Ureter (tissue), 1 donor: ENCODE measurements around the gene TMEM14B. TPM values are rescaled to one million over a fixed set of nuclear protein-coding genes. Genes with fewer than 3 reads are reported as not detected.
"Not testable (repeated sequence)": the region's sequence is repeated elsewhere in the genome, so short reads cannot be mapped to it uniquely, and the experiment has no call there.

Source experiments
- DNase-seq: peaks from one replicate; pipeline ENCODE4 v3.0.0-alpha.2; 2020; ENCODE audit warnings: low spot score
- total RNA-seq: library from RNA; stranded (reverse); gene quantifications from one replicate; pipeline ENCODE4 v1.2.4, GENCODE V29; 2023
- donor health status: DM: yes; HTN: yes; CAD: no.

The TMEM14B gene
- total RNA-seq, 1 donor from 2014 or later = 83.3 TPM

DNA sequence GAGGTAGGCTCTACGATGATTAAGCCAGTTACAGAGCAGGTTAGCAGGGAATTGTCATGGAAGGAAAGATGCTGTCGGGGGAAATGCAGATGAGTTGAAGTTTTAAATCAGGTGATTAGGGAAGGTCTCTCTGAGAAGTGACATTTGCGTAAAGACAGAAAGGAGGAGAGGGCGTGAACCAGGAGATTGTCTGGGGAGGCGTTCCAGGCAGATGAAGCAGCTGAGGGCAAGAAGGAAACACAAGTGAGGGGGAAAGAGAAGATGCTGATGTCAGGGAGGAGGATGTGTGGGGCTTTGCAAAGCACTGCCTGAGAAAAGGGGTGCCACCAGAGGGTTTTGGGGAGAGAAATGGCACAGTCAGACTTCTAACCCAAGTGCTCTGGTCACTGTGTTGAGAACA lies 2.5 kb upstream of the TMEM14B start:
- DNase-seq = no peak

DNA sequence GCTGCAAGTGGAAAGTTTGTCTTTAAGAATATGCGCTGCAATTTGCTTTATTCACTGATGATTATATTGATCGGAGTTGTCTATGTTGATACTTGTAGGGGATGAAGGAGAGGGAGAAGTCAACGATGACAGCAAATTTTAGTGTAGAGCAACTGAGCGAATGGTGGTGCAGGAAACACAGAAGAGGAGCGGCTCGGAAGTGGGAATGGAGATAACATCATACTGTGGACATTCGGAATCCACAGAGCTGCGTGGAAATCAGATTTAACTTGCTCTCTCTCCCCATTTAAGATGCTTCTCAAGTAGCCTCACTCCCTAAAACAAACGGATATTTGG lies 722 bp upstream of the TMEM14B start:
- no peak for DNase-seq

DNA sequence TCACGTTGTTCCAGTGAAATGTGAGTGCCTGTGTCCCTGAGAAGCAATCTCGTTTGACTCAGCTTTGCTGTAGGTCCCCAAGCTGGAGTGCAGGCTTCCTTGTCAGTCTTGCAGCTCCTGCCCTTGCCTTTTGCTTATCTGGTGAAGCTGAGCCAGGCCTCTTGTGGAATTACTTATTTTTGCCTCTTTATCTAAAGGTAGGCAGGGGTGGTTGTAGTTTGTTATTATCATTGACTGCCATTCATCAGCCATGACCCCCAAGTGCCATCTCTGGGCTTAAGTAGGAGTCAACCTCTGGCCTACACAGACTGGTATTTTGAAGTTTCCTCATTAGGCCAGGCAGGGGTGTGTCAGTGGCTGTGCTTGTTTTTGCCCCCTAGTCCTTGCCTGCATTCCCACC lies 2.1 kb downstream of the TMEM14B start:
- no peak for DNase-seq

DNA sequence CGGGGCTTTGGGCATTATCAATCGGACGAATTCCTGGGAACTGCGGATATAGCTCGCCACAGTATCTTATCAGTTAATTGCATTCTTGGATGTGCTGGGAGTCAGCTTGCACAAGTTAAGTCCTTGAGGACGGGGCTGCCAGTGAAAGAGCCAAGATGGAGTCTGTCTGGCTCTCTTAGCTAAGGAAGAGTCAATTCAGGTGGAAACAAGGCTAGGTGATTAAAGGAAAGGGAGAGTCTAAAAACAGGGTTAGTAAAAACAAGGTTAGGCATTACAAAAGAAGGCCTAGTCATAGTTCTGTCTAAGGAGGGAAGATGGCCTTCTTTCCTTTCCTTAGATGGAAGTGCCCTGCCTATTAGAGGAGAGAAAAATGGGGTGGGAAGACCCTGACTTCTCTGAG lies 3.0 kb downstream of the TMEM14B start:
- not testable (repeated sequence) for DNase-seq

DNA sequence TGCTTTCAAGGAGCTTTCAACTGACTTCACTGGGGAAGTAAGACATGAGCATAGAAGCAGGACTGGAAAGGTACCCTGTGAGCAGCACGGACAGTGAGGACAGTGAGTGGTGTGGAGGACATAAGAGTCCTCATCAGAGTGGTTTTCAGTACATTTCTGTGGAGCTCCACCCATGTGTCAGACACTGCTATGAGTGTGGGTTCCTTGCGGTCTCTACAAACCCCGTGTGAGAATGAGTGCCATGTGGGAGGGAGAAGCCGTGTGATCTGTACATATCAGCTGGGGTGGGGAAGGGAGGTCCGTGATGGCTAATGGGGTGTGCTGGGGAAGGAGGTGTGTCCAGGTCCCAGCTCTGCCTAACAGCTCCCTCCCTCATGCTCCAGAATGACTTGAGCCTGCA lies 4.2 kb downstream of the TMEM14B start:
- DNase-seq = not testable (repeated sequence)

DNA sequence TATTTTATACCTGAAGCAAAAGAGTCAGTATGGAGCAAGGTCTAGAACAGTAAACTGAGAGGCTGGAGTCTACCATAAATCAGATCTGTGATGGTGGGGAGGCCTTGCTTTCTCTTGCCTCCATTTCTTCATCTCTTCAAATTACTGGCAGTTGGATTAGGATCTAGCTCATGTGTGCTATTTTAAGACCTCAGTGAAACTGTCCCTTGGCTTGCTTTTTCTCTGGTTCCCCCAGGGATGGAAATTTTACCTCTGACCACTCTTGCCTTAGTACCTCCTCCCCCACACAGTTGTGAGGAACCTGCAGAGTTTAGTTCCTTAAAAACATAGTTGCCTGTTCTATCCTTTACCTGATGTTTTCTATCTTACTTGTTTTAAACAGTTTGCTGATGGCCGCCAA lies 8.5 kb downstream of the TMEM14B start:
- DNase-seq = no peak

DNA sequence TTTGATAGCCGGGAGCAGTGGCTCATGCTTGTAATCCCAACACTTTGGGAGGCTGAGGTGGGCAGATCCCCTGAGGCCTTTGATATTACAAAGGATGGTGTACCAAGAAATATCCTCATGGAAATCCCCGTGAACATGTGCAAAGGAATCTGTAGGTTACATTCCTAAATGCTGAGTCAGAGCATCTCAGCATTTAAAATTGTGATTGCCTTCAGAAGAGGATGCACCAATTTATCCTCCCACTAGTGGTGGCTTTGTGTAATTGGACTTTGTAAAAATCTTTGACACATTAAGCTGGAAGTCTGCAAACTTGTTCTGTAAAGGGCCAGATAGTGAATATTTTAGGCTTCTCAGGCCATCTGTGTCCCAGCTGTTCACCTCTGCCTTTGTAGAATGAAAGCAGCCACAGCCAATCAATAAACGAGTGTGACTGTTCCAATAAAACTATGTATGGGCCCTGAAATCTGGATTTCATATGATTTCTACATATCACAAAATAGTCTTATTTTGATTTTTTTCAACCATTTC lies 11.8 kb downstream of the TMEM14B start:
- DNase-seq = no peak

DNA sequence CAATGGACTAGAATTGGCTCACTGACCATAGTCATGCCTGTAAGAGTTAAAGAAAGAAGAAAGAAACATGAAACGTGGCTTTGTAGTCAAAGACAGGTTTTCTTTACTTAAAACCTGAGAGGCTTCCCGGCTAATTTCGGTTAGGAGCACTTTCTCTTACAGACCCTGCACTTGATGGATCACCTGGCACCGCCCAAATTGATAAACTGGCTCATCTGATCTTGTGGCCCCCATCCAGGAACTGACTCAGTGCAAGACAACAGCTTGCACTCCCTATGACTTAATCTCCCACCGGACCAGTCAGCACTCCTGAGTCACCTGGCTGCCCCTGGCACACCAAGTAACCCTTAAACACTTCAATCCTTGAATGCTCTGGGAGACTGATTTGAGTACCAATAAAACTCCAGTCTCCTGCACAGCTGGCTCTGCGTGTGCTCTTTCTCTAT lies 12.3 kb downstream of the TMEM14B start:
- no peak for DNase-seq

DNA sequence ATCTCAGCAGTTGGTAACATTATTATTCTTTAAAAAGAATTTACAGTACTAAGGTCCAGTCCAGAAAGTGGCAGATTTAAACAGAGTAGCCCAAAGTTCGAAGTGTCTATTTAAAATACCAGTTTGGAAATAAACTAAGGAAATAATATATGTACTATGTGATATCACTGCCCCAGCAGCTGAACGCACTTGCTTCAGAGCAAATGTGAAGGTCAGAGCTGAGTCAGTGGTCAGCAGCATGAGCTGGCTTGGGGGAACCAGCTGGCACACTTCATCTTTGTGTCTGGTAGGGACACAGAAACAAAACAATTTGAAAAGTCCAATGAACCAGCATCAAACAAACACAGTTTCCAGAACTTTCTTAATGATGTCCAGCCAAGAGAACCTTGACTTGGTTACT lies 15.4 kb downstream of the TMEM14B start:
- no peak for DNase-seq

DNA sequence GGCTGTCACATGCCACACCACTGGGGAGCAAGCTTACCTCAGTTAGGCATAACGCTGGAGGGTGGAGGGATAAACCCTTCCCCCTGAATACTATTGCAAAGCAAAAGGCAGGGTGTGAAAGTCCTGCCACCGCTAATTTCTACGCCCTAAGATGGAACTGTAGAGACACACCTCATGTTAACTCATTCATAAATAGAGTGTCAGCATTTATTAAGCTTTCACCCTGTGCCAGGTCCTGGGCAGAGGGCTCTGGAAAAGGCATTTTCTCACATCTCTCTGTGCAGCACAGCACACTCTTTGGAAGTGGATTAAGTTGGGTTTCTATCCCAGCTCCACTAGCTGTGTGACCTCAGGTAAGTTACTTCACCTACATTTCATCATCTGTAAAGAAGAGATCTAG lies 21.8 kb downstream of the TMEM14B start:
- DNase-seq = no peak

DNA sequence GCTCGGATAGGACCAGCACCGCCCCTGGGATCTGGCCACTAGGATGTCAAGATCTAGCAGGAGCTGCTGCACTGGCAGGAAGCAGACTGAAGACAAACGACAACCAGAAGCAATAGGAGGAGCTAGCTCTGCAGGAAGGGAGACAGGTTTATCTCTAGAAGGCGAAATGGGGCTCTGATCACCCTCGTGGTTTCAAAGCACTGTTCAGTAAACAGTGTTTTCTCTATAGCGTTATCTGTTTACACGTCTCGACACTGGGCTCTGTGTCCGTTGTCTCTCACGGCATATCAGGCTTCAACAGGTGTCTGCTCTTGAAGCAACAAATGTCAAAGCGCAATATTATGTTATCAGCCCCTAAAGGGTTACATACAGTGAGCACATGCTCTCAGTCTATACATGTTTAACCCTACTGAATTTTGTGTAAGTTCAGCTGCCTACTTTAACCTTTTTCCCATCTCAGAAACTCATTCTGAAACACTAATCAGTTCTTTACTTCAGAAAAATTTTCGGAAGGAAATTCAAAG lies 23.8 kb downstream of the TMEM14B start:
- no peak for DNase-seq

DNA sequence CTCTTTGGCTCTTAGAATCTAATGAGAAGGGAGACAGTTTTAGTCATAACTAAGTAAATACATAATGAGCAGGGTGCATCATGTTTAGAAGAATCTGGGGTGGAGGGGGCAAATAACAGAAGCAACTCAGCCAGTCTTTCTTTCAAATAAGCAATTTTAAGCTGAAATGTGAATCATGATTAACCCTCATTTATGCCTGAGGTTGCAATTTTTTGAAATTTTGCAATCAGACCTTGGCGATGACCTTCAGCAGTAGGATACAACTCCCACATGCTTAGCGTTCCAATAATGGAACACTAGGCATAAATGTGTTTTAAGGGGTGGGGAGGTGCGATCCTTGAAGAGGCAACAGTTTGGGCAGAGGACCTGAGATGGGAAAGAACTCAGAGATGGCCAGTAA lies 30.6 kb downstream of the TMEM14B start:
- no peak for DNase-seq

DNA sequence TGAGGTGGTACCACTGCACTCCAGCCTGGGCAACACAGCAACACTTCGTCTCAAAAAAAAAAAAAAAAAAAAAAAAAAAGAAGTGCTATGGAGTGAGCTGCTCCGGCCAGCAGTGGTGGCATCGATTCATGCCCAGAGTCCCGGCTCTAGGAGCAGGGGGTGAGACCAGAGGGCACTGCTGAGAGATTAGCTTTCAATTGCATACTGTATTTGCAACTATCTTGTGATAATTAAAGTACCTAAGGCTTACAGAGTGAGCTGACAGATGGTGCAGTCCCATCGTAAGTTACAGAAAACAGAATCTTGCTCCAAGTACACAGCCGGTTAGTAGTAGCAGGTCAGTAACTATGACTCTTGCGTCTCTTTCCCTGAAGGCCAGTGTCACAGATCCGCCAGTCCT lies 31.5 kb downstream of the TMEM14B start:
- no peak for DNase-seq

DNA sequence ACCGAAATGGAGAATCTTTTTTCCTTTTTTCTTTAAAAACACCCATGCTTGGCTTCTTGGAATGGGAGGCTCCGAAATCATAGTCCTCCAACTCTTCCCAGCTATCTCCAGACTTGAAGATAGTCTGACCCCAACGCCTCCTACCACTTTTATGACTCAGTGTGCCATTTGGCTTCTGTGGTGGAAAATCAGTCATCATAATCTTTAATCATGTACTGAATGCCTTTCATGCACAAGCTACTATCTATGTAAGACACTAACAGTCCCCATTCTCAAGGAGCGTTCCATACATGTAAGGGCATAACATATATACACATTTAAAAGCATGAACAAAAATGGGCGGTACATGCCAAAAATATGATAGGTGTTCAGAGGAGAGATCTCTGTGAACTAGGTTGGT lies 44.1 kb downstream of the TMEM14B start:
- DNase-seq = no peak

DNA sequence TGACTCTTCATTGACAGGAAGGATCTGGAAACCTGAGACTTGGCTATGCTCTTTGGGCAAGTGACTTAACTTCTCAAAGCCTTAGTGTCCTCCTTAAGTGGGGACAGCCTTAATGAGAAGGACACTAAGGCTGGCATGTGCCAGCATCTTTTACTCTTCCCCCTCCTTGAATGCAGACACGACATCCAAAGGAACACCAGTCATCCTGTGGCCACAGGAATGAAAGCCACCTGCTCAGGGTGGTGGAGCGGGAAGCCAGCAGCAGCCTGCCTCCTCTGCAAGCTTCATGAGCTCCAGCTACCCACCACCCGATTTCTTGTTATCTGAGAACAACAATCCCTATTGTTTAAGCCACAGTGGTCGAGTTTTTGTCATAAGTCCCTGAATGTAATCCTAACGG lies 44.5 kb downstream of the TMEM14B start:
- no peak for DNase-seq

DNA sequence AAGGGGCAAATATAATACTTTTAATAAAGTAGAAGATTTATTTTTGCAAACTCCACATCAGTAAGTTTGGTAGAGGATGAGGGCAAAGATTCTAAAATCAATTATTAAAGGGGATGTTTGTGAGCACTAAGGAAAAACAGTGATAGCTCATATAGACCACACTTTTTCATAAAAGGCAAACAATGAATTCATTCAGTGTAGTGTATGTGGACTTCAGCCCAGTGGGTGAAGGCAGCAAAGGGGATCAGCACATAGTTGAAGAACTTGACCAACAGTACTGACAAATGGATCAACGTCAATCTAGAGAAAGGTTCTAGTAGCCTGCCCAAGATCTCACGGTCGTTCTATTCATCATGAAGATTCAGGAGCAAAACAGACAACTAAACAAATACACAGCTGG lies 45.4 kb downstream of the TMEM14B start:
- no peak for DNase-seq

DNA sequence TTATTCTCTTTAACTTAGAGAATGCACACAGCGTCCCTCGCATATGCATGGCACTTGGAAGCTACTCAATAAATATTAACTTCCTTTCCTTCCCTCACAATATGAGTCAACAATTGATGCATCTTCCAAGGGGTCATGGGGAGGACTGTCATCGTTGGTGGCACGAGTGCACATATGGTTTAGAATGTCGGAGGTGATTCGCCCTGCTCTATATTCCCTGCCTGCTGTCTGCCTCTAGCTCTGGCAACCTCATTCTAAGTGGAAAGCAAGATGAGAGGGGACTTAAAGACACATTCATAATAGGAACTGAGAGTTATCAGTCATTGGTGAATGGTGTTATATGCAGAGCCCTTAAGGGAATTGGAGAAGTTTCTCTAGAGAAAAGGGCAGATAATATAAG lies 46.1 kb downstream of the TMEM14B start:
- no peak for DNase-seq

DNA sequence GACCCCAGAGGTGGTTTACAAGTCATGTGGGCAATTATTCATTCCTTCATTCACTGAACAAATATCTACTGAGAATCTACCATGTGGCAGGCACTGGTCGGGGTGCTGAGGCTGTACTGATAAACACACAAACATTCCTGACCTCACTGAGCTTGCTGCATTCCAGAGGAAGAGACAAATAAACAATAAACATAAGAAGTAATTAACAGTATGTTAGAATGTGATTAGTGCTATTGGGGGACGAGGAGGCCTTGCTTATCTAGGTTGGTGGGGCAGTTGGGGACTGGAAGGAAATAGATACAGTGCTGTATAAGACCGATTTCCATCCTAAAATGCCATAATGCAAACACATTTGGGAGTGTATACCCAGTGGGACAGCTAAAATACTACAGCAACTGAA lies 46.6 kb downstream of the TMEM14B start:
- DNase-seq = no peak

DNA sequence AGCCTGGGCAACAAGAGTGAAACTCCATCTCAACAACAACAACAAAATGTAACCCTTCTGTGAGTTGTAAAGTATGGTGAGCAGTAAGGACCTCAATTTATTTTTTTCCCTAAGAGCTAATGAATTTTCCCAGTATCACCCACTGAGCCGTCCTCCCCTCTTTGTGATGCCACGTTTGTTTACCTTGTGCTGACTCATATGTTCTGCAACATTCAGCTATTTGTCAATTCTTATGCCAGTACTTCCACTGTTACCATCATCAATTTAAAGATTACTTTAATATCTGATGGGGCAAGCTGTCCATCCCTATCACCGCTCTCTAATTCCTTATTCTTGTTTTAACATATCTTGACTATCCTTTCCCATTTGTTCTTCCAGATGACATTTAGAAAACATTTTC lies 53.2 kb downstream of the TMEM14B start:
- DNase-seq = no peak

DNA sequence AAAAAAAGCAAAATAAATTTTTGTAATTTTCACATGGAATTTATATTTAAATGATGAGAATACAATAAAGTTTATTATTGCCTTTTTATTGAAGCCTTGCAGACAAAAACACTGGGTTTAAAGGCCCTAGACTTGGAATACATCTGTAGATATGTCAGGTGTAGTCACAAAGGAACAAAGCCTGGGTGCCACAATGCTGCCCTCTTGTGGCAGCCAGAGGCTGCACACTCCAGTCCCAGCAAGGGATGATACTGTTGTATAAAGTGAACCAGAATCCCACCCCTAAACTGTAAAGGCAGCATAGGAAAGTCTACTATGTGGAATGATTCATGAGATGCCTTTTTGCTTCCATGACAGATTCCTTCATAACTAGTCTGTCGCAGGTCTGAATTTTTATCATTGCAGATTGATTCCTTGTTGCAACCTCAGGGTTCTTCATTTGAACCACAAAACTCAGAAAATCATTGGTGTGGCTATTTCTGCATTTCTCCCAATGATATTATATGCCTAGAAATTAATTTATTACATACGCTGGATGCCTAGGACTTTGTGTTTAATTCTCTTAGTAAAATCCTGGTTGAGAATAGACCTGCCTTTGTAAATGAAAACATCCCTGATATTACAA lies 53.7 kb downstream of the TMEM14B start:
- DNase-seq = peak; percentile 57
